Transverse colon (tissue), 4 donors: ENCODE results near the gene FTCD. TPM values are rescaled to one million over a fixed set of nuclear protein-coding genes. Genes with fewer than 3 reads are reported as not detected.
A peak's percentile ranks its signal among the peaks of the same experiment; 100 is the strongest.

Source experiments
- DNase-seq: peaks from one replicate; pipeline ENCODE4 v3.0.0-alpha.2; 2019
- H3K27ac ChIP-seq, 4 donors: fragments of 200-600 bp; sonication (generic); 2 replicates each; pipeline ENCODE4 v1.5.1; 2016 to 2018; ENCODE audit warnings: inconsistent platforms in 4 of 4
- H3K27me3 ChIP-seq: fragments of 200-600 bp; sonication (generic); 2 replicates; pipeline ENCODE4 v1.5.1; 2017; ENCODE audit warnings: inconsistent platforms
- H3K36me3 ChIP-seq, 4 donors: fragments of 200-600 bp; sonication (generic); 2 replicates each; pipeline ENCODE4 v1.5.1; 2017 to 2019; ENCODE audit warnings: inconsistent platforms in 4 of 4
- H3K4me1 ChIP-seq, 4 donors: fragments of 200-600 bp; sonication (generic); 2 replicates each; pipeline ENCODE4 v1.5.1; 2017 to 2020; ENCODE audit warnings: inconsistent platforms in 4 of 4
- H3K4me3 ChIP-seq, 4 donors: fragments of 200-600 bp; sonication (generic); 1 replicate in 1 of 4; 2 replicates in 3 of 4; pipeline versions ENCODE4 v1.5.1 to v1.6.1; 2017 to 2019; ENCODE audit warnings: inconsistent platforms in 4 of 4
- H3K9me3 ChIP-seq, 2 donors: fragments of 200-600 bp; sonication (generic); 2 replicates each; pipeline ENCODE4 v1.5.1; 2017 to 2019; ENCODE audit warnings: inconsistent platforms in 2 of 2
- EP300 ChIP-seq: sonication (generic); formaldehyde crosslinking; IDR thresholded peaks from one replicate; pipeline ENCODE4 v1.6.1; 2017; ENCODE audit warnings: antibody characterized with exemption, low read depth
- POLR2A ChIP-seq: fragments of 450-650 bp; IDR thresholded peaks from one replicate; pipeline ENCODE4 v1.6.1; 2016; ENCODE audit warnings: antibody characterized with exemption, mild to moderate bottlenecking, moderate library complexity
- POLR2AphosphoS5 ChIP-seq, 3 donors: sonication (generic); formaldehyde crosslinking; IDR thresholded peaks; one replicate each; pipeline ENCODE4 v1.6.1; 2016; ENCODE audit warnings: antibody characterized with exemption in 3 of 3
- WGBS, 2 donors: methylation state at CpG; one replicate each; pipeline ENCODE4 v1.1.5; 2018; ENCODE audit warnings: low coverage in 1 of 2; 5-methylcytosine and 5-hydroxymethylcytosine counted together
- in situ Hi-C, 4 donors: fragments of 200-750 bp; cut with MboI; loops; one replicate each; pipeline versions ENCODE4 v1.15.0 to v1.15.1; 2017; ENCODE audit warnings: low sequenced_read_pairs in 3 of 4, low pct_ligation_motif_present in 1 of 4, low pct_unique_long_range_greater_than_20kb in 1 of 4
- intact Hi-C: fragments of 100-400 bp; cut with DNase I; formaldehyde crosslinking; loops from one replicate; pipeline ENCODE4 v1.15.1; 2023; ENCODE audit warnings: low total_unique reads
- total RNA-seq, 4 donors: library from RNA; depleted of rRNA; stranded (reverse); fragments of >200 nt; gene quantifications; one replicate each; pipeline ENCODE4 v1.1.0, GENCODE V29; 2016
- TF ChIP-seq, protein P1 (sequence below), 5 experiments: fragments of 200-600 bp in 3 of 5; fragments of 450-650 bp in 2 of 5; sonication (generic) in 3 of 5; IDR thresholded peaks; 1 replicate in 2 of 5; 2 replicates in 3 of 5; pipeline ENCODE4 v1.5.1; 2016 to 2017; ENCODE audit warnings: antibody characterized with exemption in 5 of 5, inconsistent platforms in 3 of 5, mild to moderate bottlenecking in 2 of 5, moderate library complexity in 1 of 5

The FTCD gene
- total RNA-seq, 4 donors from 2014 or later: not detected

DNA sequence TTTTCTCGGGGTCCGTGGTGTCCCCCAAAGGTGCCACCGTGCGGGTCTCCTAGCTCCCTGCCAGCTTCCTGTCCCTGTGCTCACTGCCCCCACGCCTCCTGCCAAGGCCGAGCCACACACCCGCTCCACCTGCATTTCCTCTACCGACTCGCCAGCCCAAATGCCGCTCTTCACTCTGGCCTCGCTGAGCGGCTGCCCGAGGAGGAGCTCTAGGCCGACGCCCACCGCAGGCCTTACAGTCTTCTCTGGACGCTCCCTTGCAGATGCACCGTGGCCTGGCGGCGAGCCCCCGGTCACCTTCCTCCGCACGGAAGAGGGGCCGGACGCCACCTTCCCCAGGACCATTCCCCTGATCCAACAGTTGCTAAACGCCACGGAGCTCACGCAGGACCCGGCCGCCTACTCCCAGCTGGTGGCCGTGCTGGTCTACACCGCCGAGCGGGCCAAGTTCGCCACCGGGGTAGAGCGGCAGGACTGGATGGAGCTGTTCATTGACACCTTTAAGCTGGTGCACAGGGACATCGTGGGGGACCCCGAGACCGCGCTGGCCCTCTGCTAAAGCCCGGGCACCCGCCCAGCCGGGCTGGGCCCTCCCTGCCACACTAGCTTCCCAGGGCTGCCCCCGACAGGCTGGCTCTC lies 26.3 kb downstream of the FTCD start:
- DNase-seq: no peak
- Histone ChIP-seq H3K4me3 (no peak overlapping the region), H3K36me3 (peaks cover 0 to 3% (median 0%) of the 10 kb centered on the region in 4 donors), H3K27me3 (no peaks in the 10 kb centered on the region), H3K4me1 (no peaks in the 10 kb centered on the region), H3K27ac (no peak overlapping the region), H3K9me3 (no peaks in the 10 kb centered on the region)
- 86% methylated on average over 44 of the region's 45 CpGs; no CpG with 5 or more reads in 1 of the 2 donors for WGBS, 2 donors
- intact Hi-C loops: no loop called here
- TF ChIP-seq POLR2AphosphoS5 (IDR thresholded peaks at IDR 0.05) (no peak), POLR2A (no peak), EP300 (no peak)
- TF ChIP-seq, protein P1, sequence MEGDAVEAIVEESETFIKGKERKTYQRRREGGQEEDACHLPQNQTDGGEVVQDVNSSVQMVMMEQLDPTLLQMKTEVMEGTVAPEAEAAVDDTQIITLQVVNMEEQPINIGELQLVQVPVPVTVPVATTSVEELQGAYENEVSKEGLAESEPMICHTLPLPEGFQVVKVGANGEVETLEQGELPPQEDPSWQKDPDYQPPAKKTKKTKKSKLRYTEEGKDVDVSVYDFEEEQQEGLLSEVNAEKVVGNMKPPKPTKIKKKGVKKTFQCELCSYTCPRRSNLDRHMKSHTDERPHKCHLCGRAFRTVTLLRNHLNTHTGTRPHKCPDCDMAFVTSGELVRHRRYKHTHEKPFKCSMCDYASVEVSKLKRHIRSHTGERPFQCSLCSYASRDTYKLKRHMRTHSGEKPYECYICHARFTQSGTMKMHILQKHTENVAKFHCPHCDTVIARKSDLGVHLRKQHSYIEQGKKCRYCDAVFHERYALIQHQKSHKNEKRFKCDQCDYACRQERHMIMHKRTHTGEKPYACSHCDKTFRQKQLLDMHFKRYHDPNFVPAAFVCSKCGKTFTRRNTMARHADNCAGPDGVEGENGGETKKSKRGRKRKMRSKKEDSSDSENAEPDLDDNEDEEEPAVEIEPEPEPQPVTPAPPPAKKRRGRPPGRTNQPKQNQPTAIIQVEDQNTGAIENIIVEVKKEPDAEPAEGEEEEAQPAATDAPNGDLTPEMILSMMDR (IDR thresholded peaks at IDR 0.05): no peak
- in situ Hi-C loops: no loop called here

DNA sequence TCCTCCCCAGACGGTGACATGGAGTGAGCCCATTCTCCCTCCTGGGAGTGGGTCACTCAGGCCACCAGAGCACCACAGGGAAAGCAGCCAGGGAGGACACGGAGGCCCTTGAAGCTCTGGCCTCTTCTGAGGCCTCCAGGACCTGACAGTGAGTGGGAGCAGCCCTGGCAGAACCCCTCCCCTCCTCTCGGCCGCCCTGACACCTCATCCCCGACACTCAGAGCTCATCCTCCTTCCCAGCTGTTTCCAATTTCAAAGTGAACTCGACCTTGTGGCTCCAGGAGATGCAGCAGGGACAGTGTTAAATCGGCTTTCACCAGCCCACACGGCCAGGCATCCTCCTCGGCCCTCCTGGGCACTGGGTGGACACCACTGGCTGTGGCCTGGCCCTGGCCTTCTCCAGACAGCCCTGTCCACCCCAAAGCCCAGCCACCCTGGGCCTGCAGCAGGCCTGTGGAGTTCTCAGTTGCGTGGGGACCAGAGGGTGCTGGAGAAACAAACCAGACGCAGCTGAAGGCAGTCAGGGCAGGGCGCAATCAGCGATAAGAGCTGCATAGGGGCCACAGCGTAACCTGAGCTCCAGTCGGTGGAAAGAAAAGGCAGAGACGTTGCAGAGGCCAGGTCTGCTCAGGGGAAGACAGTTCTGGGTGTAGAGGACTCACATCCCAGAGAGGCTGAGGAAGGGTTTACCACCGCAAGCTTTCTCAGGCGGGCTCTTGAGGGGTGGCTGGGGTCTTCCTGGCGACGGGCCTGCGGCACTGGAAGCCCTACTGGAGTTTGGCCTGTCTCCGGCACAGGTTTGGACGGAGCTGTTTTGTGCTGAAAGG lies 27.1 kb downstream of the FTCD start:
- Histone ChIP-seq H3K4me1 (no peaks in the 10 kb centered on the region), H3K27ac (peak overlapping the region in 1 of 4 donors; percentile 8), H3K4me3 (no peak overlapping the region), H3K9me3 (no peaks in the 10 kb centered on the region), H3K27me3 (no peaks in the 10 kb centered on the region), H3K36me3 (peaks cover 0 to 3% (median 0%) of the 10 kb centered on the region in 4 donors)
- intact Hi-C loops (no loop called here), in situ Hi-C loops (no loop called here)
- 73% methylated on average over 23 of the region's 23 CpGs; no CpG with 5 or more reads in 1 of the 2 donors for WGBS, 2 donors
- peak; percentile 4 for DNase-seq
- TF ChIP-seq POLR2A (no peak), POLR2AphosphoS5 (IDR thresholded peaks at IDR 0.05) (no peak), EP300 (no peak)
- TF ChIP-seq, protein P1 (IDR thresholded peaks at IDR 0.05): no peak

DNA sequence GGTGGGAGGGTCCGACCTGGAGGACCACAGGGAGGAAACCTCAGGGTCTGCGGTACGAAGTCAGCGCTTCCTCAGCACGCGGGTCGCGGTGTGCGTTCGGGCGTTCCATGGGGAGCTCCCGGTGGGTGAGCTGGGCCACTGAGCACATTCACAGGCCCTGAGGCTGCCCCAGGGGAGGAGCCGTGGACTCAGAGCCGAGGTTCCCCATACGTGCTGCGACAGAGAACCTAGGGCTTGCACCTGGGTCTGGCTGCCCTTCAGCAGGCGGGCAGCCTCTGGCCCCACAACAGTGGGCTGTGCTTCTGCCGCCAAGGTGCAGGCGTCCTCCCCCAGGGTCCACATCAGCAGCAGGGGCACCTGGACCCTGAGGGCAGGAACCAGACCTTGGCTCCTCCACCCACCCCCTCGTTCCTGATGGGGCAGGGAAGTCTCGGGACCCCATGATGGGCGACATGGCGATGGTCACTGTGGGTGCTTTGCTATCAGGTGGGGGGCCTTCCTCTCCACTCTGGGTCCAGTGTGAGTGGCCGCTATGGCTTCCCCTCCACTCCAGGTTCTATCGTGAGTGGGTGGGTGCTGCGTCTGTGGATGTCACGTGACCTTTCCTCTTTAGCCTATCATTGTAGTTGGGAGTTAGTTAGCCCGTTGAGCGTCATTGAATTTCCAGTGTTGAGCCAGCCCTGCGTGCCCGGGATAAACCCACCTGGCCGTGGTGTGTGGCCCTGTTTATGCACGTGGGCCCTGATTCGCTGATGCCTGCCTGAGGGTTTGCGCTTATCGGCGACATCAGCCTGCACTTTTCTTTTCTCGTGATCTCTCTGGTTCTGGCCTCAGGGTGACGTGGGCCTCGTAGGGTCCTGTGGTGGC lies 27.9 kb downstream of the FTCD start:
- WGBS, 2 donors: 40 to 88% methylated on average over 1 to 40 of the region's 40 CpGs
- H3K4me3 ChIP-seq: no peak overlapping the region
- DNase-seq: no peak
- intact Hi-C loops: no loop called here
- H3K4me1 ChIP-seq: no peaks in the 10 kb centered on the region
- TF ChIP-seq POLR2A (no peak), POLR2AphosphoS5 (IDR thresholded peaks at IDR 0.05) (no peak), EP300 (no peak)
- TF ChIP-seq, protein P1 (IDR thresholded peaks at IDR 0.05): no peak
- peaks cover 0 to 6% (median 0%) of the 10 kb centered on the region in 4 donors for H3K36me3 ChIP-seq
- peak overlapping the region in 1 of 4 donors; percentile 8 for H3K27ac ChIP-seq
- in situ Hi-C loops: no loop called here
- H3K27me3 ChIP-seq: no peaks in the 10 kb centered on the region
- H3K9me3 ChIP-seq: no peaks in the 10 kb centered on the region
